Hepatocyte (in vitro differentiated cells): ENCODE data around the gene DKK3.

Experiments used
- CTCF ChIP-seq: fragments of 200-600 bp; sonication (generic); IDR thresholded peaks from 2 replicates; pipeline ENCODE4 v1.5.1; 2016; ENCODE audit warnings: antibody characterized with exemption, mild to moderate bottlenecking; ENCODE audit not compliant: poor library complexity
- EZH2 ChIP-seq: fragments of 200-600 bp; sonication (generic); IDR thresholded peaks from 2 replicates; pipeline ENCODE4 v1.6.1; 2016; ENCODE audit warnings: antibody characterized with exemption, mild to moderate bottlenecking, borderline replicate concordance
- EZH2phosphoT487 ChIP-seq: fragments of 200-600 bp; sonication (generic); IDR thresholded peaks from one replicate; pipeline ENCODE4 v1.6.1; 2018; ENCODE audit warnings: antibody characterized with exemption, mild to moderate bottlenecking, low read depth, moderate library complexity; ENCODE audit not compliant: unreplicated experiment, severe bottlenecking

GRCh38 chr11:12007769-12008737 lies at the start of gene DKK3:
- TF ChIP-seq CTCF (no peak), EZH2 (no peak), EZH2phosphoT487 (no peak)
